NCI-H2029 (cell line): ENCODE data around the gene OR8D1.

ENCODE experiments used
- DNase-seq: peaks from one replicate; lab custom pipeline; 2025; lab: John Stamatoyannopoulos, UW

Gene OR8D1

GRCh38 chr11:124313849-124314248, at the start of gene OR8D1:
Gene OR8D1 (minus strand): TSS chr11:124313949. CDS start chr11:124310766, 3,183 bp downstream.
- DNase-seq = no peak

- no peak for DNase-seq
These were observed 45.8 kb upstream of the OR8D1 start for GRCh38 chr11:124359566-124359965.

- DNase-seq = no peak
These were observed 32.7 kb upstream of the OR8D1 start for GRCh38 chr11:124346311-124346955.

- DNase-seq = no peak
These were observed 30.6 kb upstream of the OR8D1 start for GRCh38 chr11:124344346-124344745.

GRCh38 chr11:124340142-124340447, 26.3 kb upstream of the OR8D1 start:
- no peak for DNase-seq

GRCh38 chr11:124339396-124340141, 25.8 kb upstream of the OR8D1 start:
- no peak for DNase-seq

- DNase-seq = no peak
These were observed 18.1 kb upstream of the OR8D1 start for GRCh38 chr11:124331873-124332272.

- DNase-seq = no peak
These were observed 16.2 kb upstream of the OR8D1 start for GRCh38 chr11:124329787-124330478.

- no peak for DNase-seq
These were observed 14.0 kb upstream of the OR8D1 start for GRCh38 chr11:124327775-124328174.

- no peak for DNase-seq
These were observed 8.6 kb upstream of the OR8D1 start for GRCh38 chr11:124322356-124322755.

- DNase-seq = no peak
These were observed 6.3 kb upstream of the OR8D1 start, which contains the start of gene OR8D2 for GRCh38 chr11:124320097-124320496. Gene OR8D2 (minus strand): TSS chr11:124320197. CDS start chr11:124320197, 0 bp downstream.

- DNase-seq = no peak
These were observed 1.3 kb upstream of the OR8D1 start for GRCh38 chr11:124315052-124315451.

GRCh38 chr11:124313131-124313530, 618 bp downstream of the OR8D1 start:
- no peak for DNase-seq

- DNase-seq = no peak
These were observed 2.1 kb downstream of the OR8D1 start for GRCh38 chr11:124311670-124312069.

GRCh38 chr11:124311269-124311668, 2.5 kb downstream of the OR8D1 start:
- DNase-seq = no peak

- DNase-seq = no peak
These were observed 3.0 kb downstream of the OR8D1 start for GRCh38 chr11:124310721-124311120.

- no peak for DNase-seq
These were observed 6.7 kb downstream of the OR8D1 start for GRCh38 chr11:124307093-124307492.

GRCh38 chr11:124302347-124303125, 11.2 kb downstream of the OR8D1 start:
- no peak for DNase-seq

GRCh38 chr11:124301548-124301947, 12.2 kb downstream of the OR8D1 start:
- no peak for DNase-seq

GRCh38 chr11:124297921-124298320, 15.8 kb downstream of the OR8D1 start:
- DNase-seq = no peak

- no peak for DNase-seq
These were observed 17.7 kb downstream of the OR8D1 start for GRCh38 chr11:124296016-124296415.

- no peak for DNase-seq
These were observed 19.1 kb downstream of the OR8D1 start for GRCh38 chr11:124294687-124295086.
